Kidney (tissue), 14 donors: ENCODE results near the gene EFNB1. TPM values are rescaled to one million over a fixed set of nuclear protein-coding genes. Genes with fewer than 3 reads are reported as not detected.

Experiments used
- DNase-seq, 5 donors: peaks; one replicate each; pipeline ENCODE4 v3.0.0-alpha.2; 2013 to 2020
- FAIRE-seq: peaks from 2 replicates; lab custom pipeline; 2012; peaks lifted over from hg19 to GRCh38; lab: Jason Lieb, UNC
- H3K27ac ChIP-seq, 2 donors: one replicate each; pipeline ENCODE4 v1.7.0; 2013; ENCODE audit warnings: low read depth in 2 of 2, low read length in 2 of 2, inconsistent platforms in 1 of 2
- H3K27me3 ChIP-seq: one replicate; pipeline ENCODE4 v1.7.1; 2013; ENCODE audit warnings: low read length, inconsistent platforms; ENCODE audit not compliant: control insufficient read depth, insufficient read depth
- H3K36me3 ChIP-seq, 3 donors: one replicate each; pipeline versions ENCODE4 v1.7.0 to v1.7.1; 2013; ENCODE audit warnings: low read length in 3 of 3, control low read depth in 1 of 3, inconsistent platforms in 1 of 3; ENCODE audit not compliant: insufficient read depth in 3 of 3, control insufficient read depth in 2 of 3
- H3K4me1 ChIP-seq, 3 donors: one replicate each; pipeline versions ENCODE4 v1.7.0 to v1.7.1; 2013; ENCODE audit warnings: low read length in 3 of 3, inconsistent platforms in 1 of 3, low read depth in 1 of 3; ENCODE audit not compliant: control insufficient read depth in 2 of 3, insufficient read depth in 2 of 3
- H3K4me3 ChIP-seq, 3 donors: one replicate each; pipeline versions ENCODE4 v1.7.0 to v1.8.1; 2013; ENCODE audit warnings: low read length in 3 of 3, control low read depth in 1 of 3, inconsistent platforms in 1 of 3
- H3K9ac ChIP-seq, 3 donors: one replicate each; pipeline versions ENCODE4 v1.7.0 to v1.7.1; 2013; ENCODE audit warnings: low read length in 3 of 3, control low read depth in 1 of 3, inconsistent platforms in 1 of 3
- H3K9me3 ChIP-seq, 3 donors: one replicate each; pipeline versions ENCODE4 v1.7.0 to v1.7.1; 2013; ENCODE audit warnings: low read length in 3 of 3, control low read depth in 1 of 3, inconsistent platforms in 1 of 3; ENCODE audit not compliant: control insufficient read depth in 2 of 3, insufficient read depth in 1 of 3
- intact Hi-C: fragments of 100-400 bp; cut with DNase I; formaldehyde crosslinking; loops from one replicate; pipeline ENCODE4 v1.11.1; 2022
- polyA plus RNA-seq: library from polyadenylated mRNA; stranded (reverse); fragments of 350-450 nt; fragmentation: Illumina TruSeq; extraction: RNeasy Lipid Tissue Mini Kit (QIAGEN cat#74804); gene quantifications from one replicate; pipeline ENCODE4 v1.2.3, GENCODE V29; 2014; ENCODE audit warnings: low read depth, low replicate concordance; ENCODE audit not compliant: insufficient read depth
- total RNA-seq: library from RNA; stranded (reverse); fragmentation: NEBNext Ultra II Directional; extraction: Animal tissue kit (Norgen Biotek cat#: 25700); gene quantifications from one replicate; pipeline ENCODE4 v1.2.1, GENCODE V29; 2021
- TF ChIP-seq, protein P1 (sequence below): IDR thresholded peaks from 3 replicates; pipeline ENCODE4 v1.5.1; 2012; ENCODE audit warnings: mild to moderate bottlenecking, moderate library complexity, borderline replicate concordance; ENCODE audit not compliant: insufficient read depth; ENCODE audit errors: extremely low read depth
- donor health status: control.
- donor health status: control.
- donor health status: control.
- donor health status: control.
- donor health status: control.
- donor health status: DM: yes; HTN: yes; CAD: no.
- donor health status: Normal renal cell carcinoma (clear cell type).

The EFNB1 gene
- total and polyA plus RNA-seq, 2 donors from 2014 or later, result 50.6 to 53.0 TPM

- H3K9ac ChIP-seq, result no peak overlapping the region
- DNase-seq, result no peak
These were observed 41.5 kb downstream of the EFNB1 start for GRCh38 chrX:68870357-68870756.

DNA sequence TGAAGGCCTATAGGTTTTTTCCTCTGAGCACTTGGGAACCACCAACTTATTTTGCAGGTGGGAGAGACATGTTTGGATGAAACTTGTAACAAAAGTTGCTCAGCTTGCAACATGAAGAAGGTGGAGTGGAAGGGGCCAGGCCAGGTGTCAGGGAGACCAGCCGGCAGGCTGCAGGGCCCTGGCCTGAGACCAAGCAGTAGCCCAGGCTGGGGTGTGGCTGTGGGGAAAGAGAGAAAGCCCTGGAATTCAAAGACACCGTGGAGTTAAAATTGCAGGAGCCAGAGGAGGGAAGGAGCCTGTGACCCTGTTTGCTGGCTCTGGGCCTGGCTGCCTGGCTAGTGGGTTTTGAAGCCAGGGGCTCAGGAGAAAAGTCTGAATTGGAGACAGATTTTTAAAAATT lies 43.4 kb downstream of the EFNB1 start:
- H3K9me3 ChIP-seq, result no peaks in the 10 kb centered on the region
- no peaks in the 10 kb centered on the region for H3K36me3 ChIP-seq
- DNase-seq (no peak), FAIRE-seq (no peak)
- H3K9ac ChIP-seq, result no peak overlapping the region
- TF ChIP-seq, protein P1, sequence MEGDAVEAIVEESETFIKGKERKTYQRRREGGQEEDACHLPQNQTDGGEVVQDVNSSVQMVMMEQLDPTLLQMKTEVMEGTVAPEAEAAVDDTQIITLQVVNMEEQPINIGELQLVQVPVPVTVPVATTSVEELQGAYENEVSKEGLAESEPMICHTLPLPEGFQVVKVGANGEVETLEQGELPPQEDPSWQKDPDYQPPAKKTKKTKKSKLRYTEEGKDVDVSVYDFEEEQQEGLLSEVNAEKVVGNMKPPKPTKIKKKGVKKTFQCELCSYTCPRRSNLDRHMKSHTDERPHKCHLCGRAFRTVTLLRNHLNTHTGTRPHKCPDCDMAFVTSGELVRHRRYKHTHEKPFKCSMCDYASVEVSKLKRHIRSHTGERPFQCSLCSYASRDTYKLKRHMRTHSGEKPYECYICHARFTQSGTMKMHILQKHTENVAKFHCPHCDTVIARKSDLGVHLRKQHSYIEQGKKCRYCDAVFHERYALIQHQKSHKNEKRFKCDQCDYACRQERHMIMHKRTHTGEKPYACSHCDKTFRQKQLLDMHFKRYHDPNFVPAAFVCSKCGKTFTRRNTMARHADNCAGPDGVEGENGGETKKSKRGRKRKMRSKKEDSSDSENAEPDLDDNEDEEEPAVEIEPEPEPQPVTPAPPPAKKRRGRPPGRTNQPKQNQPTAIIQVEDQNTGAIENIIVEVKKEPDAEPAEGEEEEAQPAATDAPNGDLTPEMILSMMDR, result no peak
- H3K4me3 ChIP-seq, result no peak overlapping the region
- intact Hi-C loops, result no loop called here
- H3K27me3 ChIP-seq, result no peaks in the 10 kb centered on the region
- no peak overlapping the region for H3K27ac ChIP-seq
- H3K4me1 ChIP-seq, result no peaks in the 10 kb centered on the region

More at GRCh38 chrX:68870357-68870756, 41.5 kb downstream of the EFNB1 start:
- TF ChIP-seq, protein P1, result no peak
- Histone ChIP-seq H3K27ac (no peak overlapping the region), H3K4me1 (no peaks in the 10 kb centered on the region), H3K9me3 (no peaks in the 10 kb centered on the region), H3K4me3 (no peak overlapping the region), H3K36me3 (no peaks in the 10 kb centered on the region), H3K27me3 (no peaks in the 10 kb centered on the region)
- no peak for FAIRE-seq
- intact Hi-C loops, result no loop called here

- Histone ChIP-seq H3K9me3 (no peaks in the 10 kb centered on the region), H3K4me1 (no peaks in the 10 kb centered on the region), H3K36me3 (no peaks in the 10 kb centered on the region), H3K27ac (no peak overlapping the region), H3K27me3 (no peaks in the 10 kb centered on the region), H3K4me3 (no peak overlapping the region), H3K9ac (no peak overlapping the region)
- no peak for FAIRE-seq
- intact Hi-C loops, result no loop called here
- TF ChIP-seq, protein P1, result no peak
- no peak for DNase-seq
These were observed 45.3 kb downstream of the EFNB1 start for GRCh38 chrX:68874076-68874475.

- TF ChIP-seq, protein P1, result no peak
- FAIRE-seq (no peak), DNase-seq (no peak)
- H3K9me3 ChIP-seq, result no peaks in the 10 kb centered on the region
- no peaks in the 10 kb centered on the region for H3K36me3 ChIP-seq
- no peaks in the 10 kb centered on the region for H3K27me3 ChIP-seq
- H3K27ac ChIP-seq, result no peak overlapping the region
- no peaks in the 10 kb centered on the region for H3K4me1 ChIP-seq
- no peak overlapping the region for H3K4me3 ChIP-seq
- no peak overlapping the region for H3K9ac ChIP-seq
- intact Hi-C loops, result no loop called here
These were observed 47.9 kb downstream of the EFNB1 start for GRCh38 chrX:68876731-68877130.
